ENCODE data around the gene FKBP4. TPM values are rescaled to one million over a fixed set of nuclear protein-coding genes. Genes with fewer than 3 reads are reported as not detected.

Gene FKBP4
- polyA plus RNA-seq, 4 donors = 20.3 to 48.6 (median 34.4) TPM

GRCh38 chr12:2753536-2753935, 41.2 kb upstream of the FKBP4 start:
- Histone ChIP-seq H3K27me3 (ENCODE audit: control insufficient read depth in 3 of 3, insufficient read depth in 3 of 3, low read length in 3 of 3) (peaks cover 0 to 11% (median 0%) of the 10 kb centered on the region in 3 donors), H3K4me1 (ENCODE audit: control insufficient read depth in 3 of 3, insufficient read depth in 2 of 3, low read depth in 1 of 3, low read length in 2 of 3) (no peaks in the 10 kb centered on the region), H3K27ac (ENCODE audit: low read depth in 1 of 3, low read length in 2 of 3) (no peak overlapping the region), H3K36me3 (ENCODE audit: control insufficient read depth in 3 of 3, insufficient read depth in 2 of 3, low read depth in 1 of 3, low read length in 3 of 3) (no peaks in the 10 kb centered on the region), H3K4me3 (ENCODE audit: low read depth in 1 of 3, low read length in 3 of 3) (no peak overlapping the region), H3K9me3 (ENCODE audit: control insufficient read depth in 2 of 2, insufficient read depth in 1 of 2, low read depth in 1 of 2, low read length in 1 of 2) (no peaks in the 10 kb centered on the region)
- 48 to 54% (median 53%) methylated on average over 8 of the region's 8 CpGs for WGBS, 3 donors
- FAIRE-seq (no peak), DNase-seq (no peak)

GRCh38 chr12:2754208-2754607, 40.6 kb upstream of the FKBP4 start:
- H3K4me1 ChIP-seq (ENCODE audit: control insufficient read depth in 3 of 3, insufficient read depth in 2 of 3, low read depth in 1 of 3, low read length in 2 of 3) = no peaks in the 10 kb centered on the region
- FAIRE-seq (no peak), DNase-seq (no peak)
- no peaks in the 10 kb centered on the region for H3K36me3 ChIP-seq (ENCODE audit: control insufficient read depth in 3 of 3, insufficient read depth in 2 of 3, low read depth in 1 of 3, low read length in 3 of 3)
- H3K27me3 ChIP-seq (ENCODE audit: control insufficient read depth in 3 of 3, insufficient read depth in 3 of 3, low read length in 3 of 3) = peaks cover 0 to 11% (median 0%) of the 10 kb centered on the region in 3 donors
- no peak overlapping the region for H3K27ac ChIP-seq (ENCODE audit: low read depth in 1 of 3, low read length in 2 of 3)
- H3K9me3 ChIP-seq (ENCODE audit: control insufficient read depth in 2 of 2, insufficient read depth in 1 of 2, low read depth in 1 of 2, low read length in 1 of 2) = no peaks in the 10 kb centered on the region
- H3K4me3 ChIP-seq (ENCODE audit: low read depth in 1 of 3, low read length in 3 of 3) = no peak overlapping the region

- FAIRE-seq (no peak), DNase-seq (no peak)
- Histone ChIP-seq H3K27me3 (ENCODE audit: control insufficient read depth in 3 of 3, insufficient read depth in 3 of 3, low read length in 3 of 3) (peaks cover 0 to 7% (median 0%) of the 10 kb centered on the region in 3 donors), H3K27ac (ENCODE audit: low read depth in 1 of 3, low read length in 2 of 3) (no peak overlapping the region), H3K4me3 (ENCODE audit: low read depth in 1 of 3, low read length in 3 of 3) (no peak overlapping the region), H3K36me3 (ENCODE audit: control insufficient read depth in 3 of 3, insufficient read depth in 2 of 3, low read depth in 1 of 3, low read length in 3 of 3) (no peaks in the 10 kb centered on the region), H3K9me3 (ENCODE audit: control insufficient read depth in 2 of 2, insufficient read depth in 1 of 2, low read depth in 1 of 2, low read length in 1 of 2) (no peaks in the 10 kb centered on the region), H3K4me1 (ENCODE audit: control insufficient read depth in 3 of 3, insufficient read depth in 2 of 3, low read depth in 1 of 3, low read length in 2 of 3) (no peaks in the 10 kb centered on the region)
- WGBS, 3 donors = 81 to 89% (median 85%) methylated on average over 5 of the region's 5 CpGs
Observed at GRCh38 chr12:2756756-2757155, 38.0 kb upstream of the FKBP4 start.

- Histone ChIP-seq H3K4me3 (ENCODE audit: low read depth in 1 of 3, low read length in 3 of 3) (no peak overlapping the region), H3K27ac (ENCODE audit: low read depth in 1 of 3, low read length in 2 of 3) (no peak overlapping the region), H3K27me3 (ENCODE audit: control insufficient read depth in 3 of 3, insufficient read depth in 3 of 3, low read length in 3 of 3) (peaks cover 0 to 2% (median 0%) of the 10 kb centered on the region in 3 donors), H3K4me1 (ENCODE audit: control insufficient read depth in 3 of 3, insufficient read depth in 2 of 3, low read depth in 1 of 3, low read length in 2 of 3) (peaks cover 0 to 3% (median 0%) of the 10 kb centered on the region in 3 donors), H3K36me3 (ENCODE audit: control insufficient read depth in 3 of 3, insufficient read depth in 2 of 3, low read depth in 1 of 3, low read length in 3 of 3) (no peaks in the 10 kb centered on the region), H3K9me3 (ENCODE audit: control insufficient read depth in 2 of 2, insufficient read depth in 1 of 2, low read depth in 1 of 2, low read length in 1 of 2) (no peaks in the 10 kb centered on the region)
- DNase-seq (no peak), FAIRE-seq (no peak)
- WGBS, 3 donors = 74 to 87% (median 84%) methylated on average over 3 to 4 of the region's 4 CpGs
Observed at GRCh38 chr12:2759733-2760132, 35.0 kb upstream of the FKBP4 start.

DNA sequence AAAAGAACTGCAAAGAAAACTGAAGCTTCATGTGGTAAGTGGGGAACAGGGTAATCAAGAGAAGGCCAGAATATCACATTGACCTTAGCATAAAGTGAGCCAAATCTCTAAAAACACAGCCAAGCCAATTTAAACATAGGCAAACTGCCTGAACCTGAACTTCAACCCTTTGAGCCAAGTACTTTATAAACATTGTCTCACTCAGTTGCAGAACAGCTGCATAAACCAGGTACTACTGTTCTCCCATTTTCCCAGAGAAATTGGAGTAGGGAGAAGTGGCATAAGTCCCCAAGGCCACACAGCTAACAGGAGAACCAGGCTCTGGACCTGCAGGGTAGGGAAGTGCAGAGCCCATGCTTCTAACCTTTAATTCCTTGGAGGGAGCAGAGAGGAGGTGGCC, 30.4 kb upstream of the FKBP4 start:
- no peaks in the 10 kb centered on the region for H3K9me3 ChIP-seq (ENCODE audit: control insufficient read depth in 2 of 2, insufficient read depth in 1 of 2, low read depth in 1 of 2, low read length in 1 of 2)
- H3K36me3 ChIP-seq (ENCODE audit: control insufficient read depth in 3 of 3, insufficient read depth in 2 of 3, low read depth in 1 of 3, low read length in 3 of 3) = no peaks in the 10 kb centered on the region
- FAIRE-seq (no peak), DNase-seq (peak in 1 of 2 donors; percentile 25)
- no peak overlapping the region for H3K27ac ChIP-seq (ENCODE audit: low read depth in 1 of 3, low read length in 2 of 3)
- no peaks in the 10 kb centered on the region for H3K27me3 ChIP-seq (ENCODE audit: control insufficient read depth in 3 of 3, insufficient read depth in 3 of 3, low read length in 3 of 3)
- H3K4me1 ChIP-seq (ENCODE audit: control insufficient read depth in 3 of 3, insufficient read depth in 2 of 3, low read depth in 1 of 3, low read length in 2 of 3) = peaks cover 0 to 3% (median 0%) of the 10 kb centered on the region in 3 donors
- H3K4me3 ChIP-seq (ENCODE audit: low read depth in 1 of 3, low read length in 3 of 3) = no peak overlapping the region

DNA sequence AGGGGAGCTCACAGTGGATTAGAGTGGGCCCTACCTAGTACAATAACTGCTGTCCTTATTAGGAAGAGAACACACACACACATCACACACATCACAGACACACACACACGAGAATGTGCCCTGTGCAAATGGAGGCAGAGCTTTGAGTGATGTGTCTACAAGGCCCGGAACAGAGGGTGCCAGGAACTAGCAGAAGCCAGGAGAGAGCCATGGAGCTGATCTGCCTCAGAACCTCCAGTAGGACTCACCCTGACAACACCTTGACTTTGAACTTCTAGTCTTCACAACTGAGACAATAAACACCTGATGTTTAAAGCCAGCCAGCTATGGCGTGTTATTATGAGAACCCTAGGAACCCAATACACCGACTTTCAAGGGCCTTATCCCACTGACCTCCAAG, 29.7 kb upstream of the FKBP4 start:
- Histone ChIP-seq H3K27ac (ENCODE audit: low read depth in 1 of 3, low read length in 2 of 3) (no peak overlapping the region), H3K4me1 (ENCODE audit: control insufficient read depth in 3 of 3, insufficient read depth in 2 of 3, low read depth in 1 of 3, low read length in 2 of 3) (peaks cover 0 to 5% (median 0%) of the 10 kb centered on the region in 3 donors), H3K4me3 (ENCODE audit: low read depth in 1 of 3, low read length in 3 of 3) (no peak overlapping the region), H3K36me3 (ENCODE audit: control insufficient read depth in 3 of 3, insufficient read depth in 2 of 3, low read depth in 1 of 3, low read length in 3 of 3) (no peaks in the 10 kb centered on the region), H3K27me3 (ENCODE audit: control insufficient read depth in 3 of 3, insufficient read depth in 3 of 3, low read length in 3 of 3) (no peaks in the 10 kb centered on the region), H3K9me3 (ENCODE audit: control insufficient read depth in 2 of 2, insufficient read depth in 1 of 2, low read depth in 1 of 2, low read length in 1 of 2) (no peaks in the 10 kb centered on the region)
- DNase-seq (peak in 1 of 2 donors; percentile 4), FAIRE-seq (no peak)
- WGBS, 3 donors = 39 to 75% (median 43%) methylated on average over 4 of the region's 4 CpGs

DNA sequence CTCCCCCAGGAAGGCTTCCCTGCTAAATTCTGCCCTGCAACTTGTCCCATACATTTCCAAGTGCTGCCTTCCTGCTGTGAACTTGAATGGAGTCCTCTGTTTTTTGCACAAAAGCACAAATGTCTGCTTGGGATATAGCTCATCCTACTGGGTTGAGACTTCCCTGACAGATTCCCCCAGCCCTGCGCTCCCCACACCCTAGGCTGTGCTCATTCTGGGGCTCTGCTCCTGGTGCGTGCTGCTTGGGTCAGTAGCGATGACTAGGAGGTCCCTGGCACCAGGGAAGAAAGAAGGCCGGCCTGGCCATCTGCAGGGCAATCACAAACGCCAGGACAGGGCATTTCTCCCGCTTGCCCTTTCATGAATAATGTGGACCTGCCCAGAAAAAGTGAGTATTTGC, 29.2 kb upstream of the FKBP4 start:
- Histone ChIP-seq H3K4me3 (ENCODE audit: low read depth in 1 of 3, low read length in 3 of 3) (no peak overlapping the region), H3K9me3 (ENCODE audit: control insufficient read depth in 2 of 2, insufficient read depth in 1 of 2, low read depth in 1 of 2, low read length in 1 of 2) (no peaks in the 10 kb centered on the region), H3K4me1 (ENCODE audit: control insufficient read depth in 3 of 3, insufficient read depth in 2 of 3, low read depth in 1 of 3, low read length in 2 of 3) (peaks cover 0 to 5% (median 0%) of the 10 kb centered on the region in 3 donors), H3K27me3 (ENCODE audit: control insufficient read depth in 3 of 3, insufficient read depth in 3 of 3, low read length in 3 of 3) (no peaks in the 10 kb centered on the region), H3K36me3 (ENCODE audit: control insufficient read depth in 3 of 3, insufficient read depth in 2 of 3, low read depth in 1 of 3, low read length in 3 of 3) (no peaks in the 10 kb centered on the region), H3K27ac (ENCODE audit: low read depth in 1 of 3, low read length in 2 of 3) (no peak overlapping the region)
- WGBS, 3 donors = 84 to 88% (median 87%) methylated on average over 6 of the region's 6 CpGs
- FAIRE-seq = no peak
- no peak for DNase-seq

- DNase-seq (no peak), FAIRE-seq (no peak)
- H3K4me3 ChIP-seq (ENCODE audit: low read depth in 1 of 3, low read length in 3 of 3) = no peak overlapping the region
- H3K4me1 ChIP-seq (ENCODE audit: control insufficient read depth in 3 of 3, insufficient read depth in 2 of 3, low read depth in 1 of 3, low read length in 2 of 3) = peaks cover 0 to 5% (median 0%) of the 10 kb centered on the region in 3 donors
- H3K9me3 ChIP-seq (ENCODE audit: control insufficient read depth in 2 of 2, insufficient read depth in 1 of 2, low read depth in 1 of 2, low read length in 1 of 2) = no peaks in the 10 kb centered on the region
- 57 to 70% (median 62%) methylated on average over 10 of the region's 10 CpGs for WGBS, 3 donors
- no peaks in the 10 kb centered on the region for H3K27me3 ChIP-seq (ENCODE audit: control insufficient read depth in 3 of 3, insufficient read depth in 3 of 3, low read length in 3 of 3)
- H3K27ac ChIP-seq (ENCODE audit: low read depth in 1 of 3, low read length in 2 of 3) = no peak overlapping the region
- no peaks in the 10 kb centered on the region for H3K36me3 ChIP-seq (ENCODE audit: control insufficient read depth in 3 of 3, insufficient read depth in 2 of 3, low read depth in 1 of 3, low read length in 3 of 3)
Observed at GRCh38 chr12:2768224-2768961, 26.4 kb upstream of the FKBP4 start.

Data from small intestine (tissue), 7 donors.